PC-9 (cell line): Measurements from ENCODE around the gene TBC1D3B. TPM values are rescaled to one million over a fixed set of nuclear protein-coding genes. Genes with fewer than 3 reads are reported as not detected.

Experiments
- BruUV-seq: library from RNA; stranded (reverse); fragments of 400-500 nt; replicated peaks from 2 replicates; lab custom pipeline; 2021; lab: Mats Ljungman, UMichigan
- CTCF ChIA-PET: fragments of 300-600 bp; sonication (Branson Sonifier 250); formaldehyde crosslinking; loops from one replicate; lab custom pipeline; 2022; ENCODE audit warnings: antibody characterized with exemption; lab: Charles Lee
- POLR2A ChIA-PET: fragments of 300-600 bp; sonication (Branson Sonifier 250); formaldehyde crosslinking; loops from one replicate; lab custom pipeline; 2022; ENCODE audit warnings: antibody characterized with exemption; ENCODE audit not compliant: unreplicated experiment; lab: Charles Lee
- DNase-seq, 2 experiments: peaks; one replicate each; pipeline versions ENCODE4 v3.0.0 to v3.0.0-alpha.2; 2015 to 2022; ENCODE audit warnings: mixed read lengths in 1 of 2
- H2AFZ ChIP-seq: fragments of 200-600 bp; sonication (generic); 2 replicates; pipeline ENCODE4 v1.8.1; 2017; ENCODE audit warnings: antibody characterized with exemption
- H3F3A ChIP-seq: fragments of 200-600 bp; sonication (generic); 2 replicates; pipeline ENCODE4 v1.8.1; 2017; ENCODE audit warnings: antibody characterized with exemption, mild to moderate bottlenecking, low read depth; ENCODE audit not compliant: insufficient read depth
- H3K27ac ChIP-seq: fragments of 200-600 bp; sonication (generic); 2 replicates; pipeline ENCODE4 v1.6.1; 2016; ENCODE audit warnings: mixed run types
- H3K27me3 ChIP-seq: fragments of 200-600 bp; sonication (generic); 2 replicates; pipeline ENCODE4 v1.6.1; 2016; ENCODE audit warnings: low read depth, mixed run types; ENCODE audit not compliant: insufficient read depth
- H3K36me3 ChIP-seq: fragments of 200-600 bp; sonication (generic); 2 replicates; pipeline ENCODE4 v1.6.1; 2016; ENCODE audit warnings: low read depth, mixed run types
- H3K4me1 ChIP-seq: fragments of 200-600 bp; sonication (generic); replicated peaks from 2 replicates; pipeline ENCODE4 v1.6.1; 2016; ENCODE audit warnings: mixed run types; ENCODE audit not compliant: insufficient read depth
- H3K4me2 ChIP-seq: fragments of 200-600 bp; sonication (generic); 2 replicates; pipeline ENCODE4 v1.6.1; 2017; ENCODE audit warnings: mixed run types
- H3K4me3 ChIP-seq: fragments of 200-600 bp; sonication (generic); 2 replicates; pipeline ENCODE4 v1.6.1; 2016; ENCODE audit warnings: mixed run types
- H3K79me2 ChIP-seq: fragments of 200-600 bp; sonication (generic); 2 replicates; pipeline ENCODE4 v1.6.1; 2017; ENCODE audit warnings: low read depth, mixed run types
- H3K9me2 ChIP-seq: fragments of 200-600 bp; sonication (generic); 2 replicates; pipeline ENCODE4 v1.8.1; 2017; ENCODE audit warnings: mild to moderate bottlenecking; ENCODE audit not compliant: insufficient read depth
- H3K9me3 ChIP-seq: fragments of 200-600 bp; sonication (generic); 2 replicates; pipeline ENCODE4 v1.8.1; 2016; ENCODE audit warnings: low read depth; ENCODE audit not compliant: insufficient read depth
- H4K20me1 ChIP-seq: fragments of 200-600 bp; sonication (generic); 2 replicates; pipeline ENCODE4 v1.8.1; 2017; ENCODE audit not compliant: insufficient read depth
- CTCF ChIP-seq: fragments of 200-600 bp; sonication (generic); conservative IDR thresholded peaks from 2 replicates; pipeline ENCODE4 v1.6.1; 2017; ENCODE audit warnings: mixed run types, antibody characterized with exemption, mild to moderate bottlenecking, moderate library complexity
- EZH2 ChIP-seq: fragments of 200-600 bp; sonication (generic); IDR thresholded peaks from 2 replicates; pipeline ENCODE4 v1.8.0; 2017; ENCODE audit warnings: antibody characterized with exemption, low read depth
- intact Hi-C: fragments of 100-400 bp; cut with micrococcal nuclease; formaldehyde crosslinking; loops from one replicate; pipeline ENCODE4 v1.10.0; 2022; ENCODE audit not compliant: unreplicated experiment
- total RNA-seq: library from RNA; stranded (reverse); gene quantifications from 2 replicates; pipeline ENCODE4 v1.2.3, GENCODE V29; 2021

Gene TBC1D3B
- total RNA-seq, 1 experiment from 2014 or later = 13.8 TPM

- no peaks in the 10 kb centered on the region for H3K36me3 ChIP-seq
- POLR2A ChIA-PET = no interaction called here
- H3K79me2 ChIP-seq = no peaks in the 10 kb centered on the region
- H3K4me2 ChIP-seq = no peak overlapping the region
- peaks cover 38% of the 10 kb centered on the region; the same call in 1 of the 2 replicates for H3K27me3 ChIP-seq
- H3K4me1 ChIP-seq = no peaks in the 10 kb centered on the region
- no peak overlapping the region for H3K4me3 ChIP-seq
- no peaks in the 10 kb centered on the region for H3F3A ChIP-seq
- no TSS peak for BruUV-seq
- H2AFZ ChIP-seq = no peak overlapping the region
- H3K9me2 ChIP-seq = no peaks in the 10 kb centered on the region
- DNase-seq = no peak
- no peak overlapping the region for H3K27ac ChIP-seq
- TF ChIP-seq EZH2 (no peak), CTCF (no peak)
- no peaks in the 10 kb centered on the region for H4K20me1 ChIP-seq
- H3K9me3 ChIP-seq = no peaks in the 10 kb centered on the region
- CTCF ChIA-PET = no interaction called here
- intact Hi-C loops = no loop called here
Observed at GRCh38 chr17:36135465-36135864, 41.0 kb downstream of the TBC1D3B start.

- Histone ChIP-seq H3K36me3 (no peaks in the 10 kb centered on the region), H3K9me3 (no peaks in the 10 kb centered on the region), H3K4me1 (no peaks in the 10 kb centered on the region), H3K27me3 (peaks cover 36% of the 10 kb centered on the region; the same call in 1 of the 2 replicates), H3F3A (no peaks in the 10 kb centered on the region), H3K4me2 (no peak overlapping the region), H2AFZ (no peak overlapping the region), H3K27ac (no peak overlapping the region), H3K79me2 (no peaks in the 10 kb centered on the region), H3K9me2 (no peaks in the 10 kb centered on the region), H4K20me1 (no peaks in the 10 kb centered on the region), H3K4me3 (no peak overlapping the region)
- ChIA-PET POLR2A (no interaction called here), CTCF (no interaction called here)
- intact Hi-C loops = no loop called here
- BruUV-seq = no TSS peak
- DNase-seq = no peak
- TF ChIP-seq CTCF (no peak), EZH2 (no peak)
Observed at GRCh38 chr17:36133602-36134236, 42.7 kb downstream of the TBC1D3B start.

GRCh38 chr17:36132421-36132831, 44.0 kb downstream of the TBC1D3B start:
- Histone ChIP-seq H3K27ac (no peak overlapping the region), H4K20me1 (no peaks in the 10 kb centered on the region), H3K9me3 (no peaks in the 10 kb centered on the region), H3K4me3 (no peak overlapping the region), H3K9me2 (no peaks in the 10 kb centered on the region), H2AFZ (no peak overlapping the region), H3F3A (no peaks in the 10 kb centered on the region), H3K27me3 (peaks cover 35% of the 10 kb centered on the region; the same call in 1 of the 2 replicates), H3K4me2 (no peak overlapping the region), H3K79me2 (no peaks in the 10 kb centered on the region), H3K4me1 (no peaks in the 10 kb centered on the region), H3K36me3 (no peaks in the 10 kb centered on the region)
- no peak for DNase-seq
- CTCF ChIA-PET = no interaction called here
- TF ChIP-seq CTCF = no peak
- no peak for TF ChIP-seq EZH2
- no TSS peak for BruUV-seq
- POLR2A ChIA-PET = no interaction called here
- intact Hi-C loops = no loop called here
